ENCODE measurements around the gene LRG1.

- TF ChIP-seq CTCF (IDR thresholded peaks at IDR 0.05), result no peak
- no peak for TF ChIP-seq ZFX (IDR thresholded peaks at IDR 0.05; ENCODE audit: borderline replicate concordance)
These were observed 17.4 kb downstream of the LRG1 start for GRCh38 chr19:4522291-4523002.
